Astrocyte (in vitro differentiated cells and primary cell): Measurements from ENCODE around the gene SLC12A4. TPM values are rescaled to one million over a fixed set of nuclear protein-coding genes. Genes with fewer than 3 reads are reported as not detected.

Experiments
- DNase-seq: peaks from one replicate; pipeline ENCODE4 v3.0.0-alpha.2; 2010; ENCODE audit warnings: low read depth
- FAIRE-seq: peaks from 2 replicates; lab custom pipeline; 2011; peaks lifted over from hg19 to GRCh38; lab: Jason Lieb, UNC
- H2AFZ ChIP-seq: 2 replicates; pipeline ENCODE4 v1.6.0; 2012; ENCODE audit warnings: low read depth, low read length, inconsistent platforms
- H3K27ac ChIP-seq: 2 replicates; pipeline ENCODE4 v1.5.1; 2011; ENCODE audit warnings: low read depth, low read length, inconsistent platforms
- H3K27me3 ChIP-seq: 2 replicates; pipeline ENCODE4 v1.6.0; 2011; ENCODE audit warnings: low read length, inconsistent platforms; ENCODE audit not compliant: insufficient read depth
- H3K36me3 ChIP-seq: 2 replicates; pipeline ENCODE4 v1.5.1; 2011; ENCODE audit warnings: low read length, inconsistent platforms; ENCODE audit not compliant: insufficient read depth
- H3K4me1 ChIP-seq: 2 replicates; pipeline ENCODE4 v1.5.1; 2011; ENCODE audit warnings: low read length, inconsistent platforms; ENCODE audit not compliant: insufficient read depth
- H3K4me2 ChIP-seq: 2 replicates; pipeline ENCODE4 v1.6.0; 2012; ENCODE audit warnings: low read length, inconsistent platforms
- H3K4me3 ChIP-seq: 2 replicates; pipeline ENCODE4 v1.5.1; 2011; ENCODE audit warnings: low read depth, mild to moderate bottlenecking, low read length, inconsistent platforms; ENCODE audit not compliant: insufficient read depth
- H3K79me2 ChIP-seq: 2 replicates; pipeline ENCODE4 v1.6.0; 2012; ENCODE audit warnings: mild to moderate bottlenecking, low read length, inconsistent platforms; ENCODE audit not compliant: insufficient read depth
- H3K9ac ChIP-seq: 2 replicates; pipeline ENCODE4 v1.6.0; 2012; ENCODE audit warnings: mild to moderate bottlenecking, low read length, inconsistent platforms
- H3K9me3 ChIP-seq: 2 replicates; pipeline ENCODE4 v1.5.1; 2012; ENCODE audit warnings: low read depth, mild to moderate bottlenecking, low read length, inconsistent platforms; ENCODE audit not compliant: insufficient read depth
- H4K20me1 ChIP-seq: 2 replicates; pipeline ENCODE4 v1.6.0; 2012; ENCODE audit warnings: low read length, inconsistent platforms; ENCODE audit not compliant: insufficient read depth
- H3K27ac Mint-ChIP-seq: one replicate; pipeline ENCODE4 v1.8.0; 2021; ENCODE audit warnings: mild to moderate bottlenecking, mixed read lengths; ENCODE audit not compliant: unreplicated experiment
- H3K27me3 Mint-ChIP-seq: one replicate; pipeline ENCODE4 v1.8.0; 2021; ENCODE audit warnings: low read depth, mixed read lengths; ENCODE audit not compliant: unreplicated experiment
- H3K36me3 Mint-ChIP-seq: one replicate; pipeline ENCODE4 v1.8.0; 2021; ENCODE audit warnings: low read depth, mixed read lengths; ENCODE audit not compliant: unreplicated experiment
- H3K4me1 Mint-ChIP-seq: one replicate; pipeline ENCODE4 v1.8.0; 2021; ENCODE audit warnings: low read depth, mixed read lengths; ENCODE audit not compliant: unreplicated experiment
- H3K4me3 Mint-ChIP-seq: one replicate; pipeline ENCODE4 v1.8.0; 2021; ENCODE audit warnings: mild to moderate bottlenecking, moderate library complexity, mixed read lengths; ENCODE audit not compliant: unreplicated experiment
- H3K9me3 Mint-ChIP-seq: one replicate; pipeline ENCODE4 v1.8.0; 2021; ENCODE audit warnings: mild to moderate bottlenecking, mixed read lengths; ENCODE audit not compliant: unreplicated experiment
- CTCF ChIP-seq: IDR thresholded peaks from 2 replicates; pipeline ENCODE4 v1.5.1; 2011; ENCODE audit warnings: low read depth, mild to moderate bottlenecking, inconsistent platforms, low read length, moderate library complexity; ENCODE audit not compliant: insufficient read depth
- EZH2 ChIP-seq: IDR thresholded peaks from 2 replicates; pipeline ENCODE4 v1.6.1; 2012; ENCODE audit warnings: mild to moderate bottlenecking, low read length, inconsistent platforms; ENCODE audit not compliant: insufficient read depth
- total RNA-seq: library from RNA; stranded (reverse); gene quantifications from 2 replicates; pipeline ENCODE4 v1.2.1, GENCODE V29; 2021

Gene SLC12A4
- total RNA-seq, 1 donor from 2014 or later, result 118 TPM

GRCh38 chr16:67946966-67947558 lies 21.4 kb downstream of the SLC12A4 start:
- TF ChIP-seq EZH2 (no peak), CTCF (no peak)
- no peak overlapping the region for H3K27ac Mint-ChIP-seq
- no peaks in the 10 kb centered on the region for H3K4me1 Mint-ChIP-seq
- Histone ChIP-seq H3K4me3 (no peak overlapping the region), H3K9ac (no peak overlapping the region), H3K4me2 (no peak overlapping the region), H3K4me1 (peaks cover 15% of the 10 kb centered on the region), H3K9me3 (no peaks in the 10 kb centered on the region), H4K20me1 (peaks cover 95% of the 10 kb centered on the region), H3K27ac (no peak overlapping the region), H3K36me3 (peaks cover 38% of the 10 kb centered on the region), H2AFZ (no peak overlapping the region), H3K79me2 (peaks cover 7% of the 10 kb centered on the region), H3K27me3 (no peaks in the 10 kb centered on the region)
- DNase-seq (no peak), FAIRE-seq (no peak)
- no peaks in the 10 kb centered on the region for H3K27me3 Mint-ChIP-seq
- peaks cover 10% of the 10 kb centered on the region for H3K36me3 Mint-ChIP-seq
- H3K4me3 Mint-ChIP-seq, result no peak overlapping the region
- H3K9me3 Mint-ChIP-seq, result no peaks in the 10 kb centered on the region

GRCh38 chr16:67946128-67946569 lies 22.3 kb downstream of the SLC12A4 start:
- peaks cover 15% of the 10 kb centered on the region for H3K36me3 Mint-ChIP-seq
- Histone ChIP-seq H3K9ac (no peak overlapping the region), H3K27ac (no peak overlapping the region), H3K4me1 (peaks cover 15% of the 10 kb centered on the region), H3K27me3 (no peaks in the 10 kb centered on the region), H3K9me3 (no peaks in the 10 kb centered on the region), H3K36me3 (peaks cover 37% of the 10 kb centered on the region), H3K4me3 (no peak overlapping the region), H3K4me2 (no peak overlapping the region), H3K79me2 (peaks cover 7% of the 10 kb centered on the region), H2AFZ (no peak overlapping the region), H4K20me1 (peaks cover 94% of the 10 kb centered on the region)
- H3K9me3 Mint-ChIP-seq, result no peaks in the 10 kb centered on the region
- H3K4me3 Mint-ChIP-seq, result no peak overlapping the region
- TF ChIP-seq EZH2 (no peak), CTCF (no peak)
- no peak for FAIRE-seq
- H3K27me3 Mint-ChIP-seq, result no peaks in the 10 kb centered on the region
- no peak for DNase-seq
- peak overlapping the region; percentile 34 for H3K27ac Mint-ChIP-seq
- H3K4me1 Mint-ChIP-seq, result no peaks in the 10 kb centered on the region

- H2AFZ ChIP-seq, result no peak overlapping the region
- no peaks in the 10 kb centered on the region for H3K9me3 Mint-ChIP-seq
- H3K4me3 Mint-ChIP-seq, result no peak overlapping the region
- H3K27ac Mint-ChIP-seq, result peak overlapping the region; percentile 44
- H3K4me2 ChIP-seq, result peak overlapping the region; percentile 0
- no peaks in the 10 kb centered on the region for H3K27me3 Mint-ChIP-seq
- H3K9ac ChIP-seq, result no peak overlapping the region
- no peaks in the 10 kb centered on the region for H3K27me3 ChIP-seq
- H4K20me1 ChIP-seq, result peaks cover 91% of the 10 kb centered on the region
- peaks cover 11% of the 10 kb centered on the region for H3K36me3 Mint-ChIP-seq
- H3K9me3 ChIP-seq, result no peaks in the 10 kb centered on the region
- FAIRE-seq (no peak), DNase-seq (peak; percentile 47)
- H3K79me2 ChIP-seq, result peaks cover 7% of the 10 kb centered on the region
- H3K4me1 Mint-ChIP-seq, result no peaks in the 10 kb centered on the region
- no peak for TF ChIP-seq CTCF
- TF ChIP-seq EZH2, result no peak
- peaks cover 15% of the 10 kb centered on the region for H3K4me1 ChIP-seq
- no peak overlapping the region for H3K27ac ChIP-seq
- H3K36me3 ChIP-seq, result peaks cover 41% of the 10 kb centered on the region
- no peak overlapping the region for H3K4me3 ChIP-seq
Observed at GRCh38 chr16:67945392-67945933, 23.0 kb downstream of the SLC12A4 start.
